ENCODE data around the gene MPC1.

Gene MPC1

GRCh38 chr6:166417285-166417691 is 34.5 kb upstream of the MPC1 start:
- H3K9me3 ChIP-seq (ENCODE audit: insufficient read depth, low read depth, low read length), result no peaks in the 10 kb centered on the region
- H3K4me3 ChIP-seq (ENCODE audit: low read length), result no peak overlapping the region
- no peak overlapping the region for H3K27ac ChIP-seq (ENCODE audit: low read depth, low read length)
- peaks cover 12% of the 10 kb centered on the region; the same call in 1 of the 2 replicates for H3K36me3 ChIP-seq (ENCODE audit: insufficient read depth, low read length)
- no peak overlapping the region for H3K9ac ChIP-seq (ENCODE audit: low read depth, low read length)
- H3K27me3 ChIP-seq (ENCODE audit: insufficient read depth, low read length), result no peaks in the 10 kb centered on the region
- H3K4me1 ChIP-seq (ENCODE audit: insufficient read depth, low read length), result no peaks in the 10 kb centered on the region
- 93% methylated on average over 6 of the region's 6 CpGs for WGBS

DNA sequence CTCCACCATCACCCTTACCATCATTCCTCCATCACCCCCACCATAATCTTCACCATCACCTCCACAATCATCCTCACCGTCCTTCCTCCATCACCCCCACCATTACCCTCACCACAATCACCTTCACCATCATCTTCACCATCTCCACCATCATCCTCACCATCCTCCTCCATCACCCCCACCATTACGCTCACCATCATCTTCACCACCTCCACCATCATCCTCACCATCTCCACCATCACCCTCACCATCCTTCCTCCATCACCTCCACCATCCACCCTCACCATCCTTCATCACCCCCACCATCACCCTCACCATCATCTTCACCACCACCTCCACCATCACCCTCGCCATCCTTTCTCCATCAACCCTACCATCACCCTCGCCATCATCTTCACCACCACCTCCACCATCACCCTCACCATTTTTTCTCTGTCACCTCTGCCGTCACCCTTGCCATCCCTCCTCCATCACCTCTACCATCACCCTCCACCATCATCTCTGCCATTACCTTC is 33.1 kb upstream of the MPC1 start:
- Histone ChIP-seq H3K36me3 (ENCODE audit: insufficient read depth, low read length) (peaks cover 12% of the 10 kb centered on the region; the same call in 1 of the 2 replicates), H3K9me3 (ENCODE audit: insufficient read depth, low read depth, low read length) (no peaks in the 10 kb centered on the region), H3K27ac (ENCODE audit: low read depth, low read length) (no peak overlapping the region), H3K27me3 (ENCODE audit: insufficient read depth, low read length) (no peaks in the 10 kb centered on the region), H3K4me3 (ENCODE audit: low read length) (no peak overlapping the region), H3K4me1 (ENCODE audit: insufficient read depth, low read length) (no peaks in the 10 kb centered on the region), H3K9ac (ENCODE audit: low read depth, low read length) (no peak overlapping the region)
- WGBS, result 72% methylated on average over 5 of the region's 5 CpGs

GRCh38 chr6:166415306-166415705 is 32.6 kb upstream of the MPC1 start:
- 92% methylated on average over 5 of the region's 5 CpGs for WGBS

DNA sequence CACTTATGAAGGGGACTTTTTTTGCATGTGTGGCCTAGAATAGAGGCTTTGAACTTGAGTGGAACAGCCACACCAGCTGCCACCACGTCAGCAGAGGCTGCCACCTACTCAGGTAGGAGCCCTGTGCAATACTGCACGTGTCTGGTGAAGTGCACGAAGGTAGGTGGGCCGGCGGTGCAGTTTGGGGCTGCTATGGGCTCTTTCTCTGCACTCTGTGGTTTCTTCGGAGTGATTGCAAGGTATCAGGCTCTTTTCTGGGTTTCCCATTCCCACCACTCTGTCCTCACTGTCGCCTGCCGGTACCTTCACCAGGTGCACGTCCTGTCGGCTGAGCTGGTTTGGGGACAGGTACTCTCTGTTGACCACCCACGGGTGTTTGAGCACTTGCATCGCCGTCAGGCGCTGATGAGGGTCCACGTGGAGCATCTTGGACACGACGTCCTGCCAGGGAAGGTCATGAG is 30.8 kb upstream of the MPC1 start:
- no peak overlapping the region for H3K27ac ChIP-seq (ENCODE audit: low read depth, low read length)
- no peaks in the 10 kb centered on the region for H3K9me3 ChIP-seq (ENCODE audit: insufficient read depth, low read depth, low read length)
- no peaks in the 10 kb centered on the region for H3K27me3 ChIP-seq (ENCODE audit: insufficient read depth, low read length)
- no peak overlapping the region for H3K4me3 ChIP-seq (ENCODE audit: low read length)
- WGBS, result 96% methylated on average over 17 of the region's 17 CpGs
- peaks cover 9% of the 10 kb centered on the region; the same call in 1 of the 2 replicates for H3K36me3 ChIP-seq (ENCODE audit: insufficient read depth, low read length)
- no peak overlapping the region for H3K9ac ChIP-seq (ENCODE audit: low read depth, low read length)
- H3K4me1 ChIP-seq (ENCODE audit: insufficient read depth, low read length), result no peaks in the 10 kb centered on the region

More at GRCh38 chr6:166415306-166415705, 32.6 kb upstream of the MPC1 start:
- H3K9ac ChIP-seq (ENCODE audit: low read depth, low read length), result no peak overlapping the region
- no peaks in the 10 kb centered on the region for H3K27me3 ChIP-seq (ENCODE audit: insufficient read depth, low read length)
- no peak overlapping the region for H3K4me3 ChIP-seq (ENCODE audit: low read length)
- peaks cover 12% of the 10 kb centered on the region; the same call in 1 of the 2 replicates for H3K36me3 ChIP-seq (ENCODE audit: insufficient read depth, low read length)
- no peaks in the 10 kb centered on the region for H3K9me3 ChIP-seq (ENCODE audit: insufficient read depth, low read depth, low read length)
- H3K4me1 ChIP-seq (ENCODE audit: insufficient read depth, low read length), result no peaks in the 10 kb centered on the region
- no peak overlapping the region for H3K27ac ChIP-seq (ENCODE audit: low read depth, low read length)

DNA sequence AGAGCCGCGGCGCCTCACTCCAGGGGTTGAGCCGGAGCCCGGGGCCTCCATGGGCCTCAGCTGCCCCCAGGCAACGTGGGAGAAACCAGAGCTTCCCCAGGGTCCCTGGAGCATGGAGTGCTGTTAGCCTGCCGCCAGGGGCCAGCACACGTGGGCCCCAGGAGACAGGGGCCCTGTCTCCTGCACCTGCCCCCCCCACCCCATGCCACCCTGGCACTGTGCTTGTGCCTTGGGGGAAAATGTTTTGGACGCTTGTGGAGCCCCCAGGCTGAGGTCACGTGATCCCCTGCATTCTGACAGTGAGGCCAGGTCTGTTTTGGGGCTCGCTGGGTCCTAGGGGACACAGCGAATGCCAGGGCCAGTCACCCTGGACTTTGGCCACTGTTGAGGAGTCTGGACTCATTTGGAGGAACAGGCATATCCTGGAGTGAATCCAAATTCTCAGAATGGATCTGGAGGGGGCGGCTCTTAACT is 30.2 kb upstream of the MPC1 start:
- H3K9ac ChIP-seq (ENCODE audit: low read depth, low read length), result no peak overlapping the region
- H3K27ac ChIP-seq (ENCODE audit: low read depth, low read length), result no peak overlapping the region
- H3K36me3 ChIP-seq (ENCODE audit: insufficient read depth, low read length), result peaks cover 9% of the 10 kb centered on the region; the same call in 1 of the 2 replicates
- H3K27me3 ChIP-seq (ENCODE audit: insufficient read depth, low read length), result no peaks in the 10 kb centered on the region
- no peaks in the 10 kb centered on the region for H3K4me1 ChIP-seq (ENCODE audit: insufficient read depth, low read length)
- H3K9me3 ChIP-seq (ENCODE audit: insufficient read depth, low read depth, low read length), result no peaks in the 10 kb centered on the region
- WGBS, result 93% methylated on average over 13 of the region's 13 CpGs
- no peak overlapping the region for H3K4me3 ChIP-seq (ENCODE audit: low read length)

GRCh38 chr6:166412156-166412910 is 29.6 kb upstream of the MPC1 start:
- H3K27me3 ChIP-seq (ENCODE audit: insufficient read depth, low read length), result no peaks in the 10 kb centered on the region
- no peaks in the 10 kb centered on the region for H3K4me1 ChIP-seq (ENCODE audit: insufficient read depth, low read length)
- no peak overlapping the region for H3K4me3 ChIP-seq (ENCODE audit: low read length)
- peaks cover 9% of the 10 kb centered on the region; the same call in 1 of the 2 replicates for H3K36me3 ChIP-seq (ENCODE audit: insufficient read depth, low read length)
- WGBS, result 93% methylated on average over 49 of the region's 49 CpGs
- no peaks in the 10 kb centered on the region for H3K9me3 ChIP-seq (ENCODE audit: insufficient read depth, low read depth, low read length)
- H3K27ac ChIP-seq (ENCODE audit: low read depth, low read length), result no peak overlapping the region
- H3K9ac ChIP-seq (ENCODE audit: low read depth, low read length), result no peak overlapping the region

- H3K9ac ChIP-seq (ENCODE audit: low read depth, low read length), result no peak overlapping the region
- H3K4me1 ChIP-seq (ENCODE audit: insufficient read depth, low read length), result no peaks in the 10 kb centered on the region
- peaks cover 9% of the 10 kb centered on the region; the same call in 1 of the 2 replicates for H3K36me3 ChIP-seq (ENCODE audit: insufficient read depth, low read length)
- no peaks in the 10 kb centered on the region for H3K27me3 ChIP-seq (ENCODE audit: insufficient read depth, low read length)
- no peaks in the 10 kb centered on the region for H3K9me3 ChIP-seq (ENCODE audit: insufficient read depth, low read depth, low read length)
- no peak overlapping the region for H3K27ac ChIP-seq (ENCODE audit: low read depth, low read length)
- 93% methylated on average over 12 of the region's 12 CpGs for WGBS
- H3K4me3 ChIP-seq (ENCODE audit: low read length), result no peak overlapping the region
These were observed 29.0 kb upstream of the MPC1 start for GRCh38 chr6:166411721-166412151.

- H3K27me3 ChIP-seq (ENCODE audit: insufficient read depth, low read length), result no peaks in the 10 kb centered on the region
- H3K36me3 ChIP-seq (ENCODE audit: insufficient read depth, low read length), result peaks cover 9% of the 10 kb centered on the region; the same call in 1 of the 2 replicates
- 94% methylated on average over 15 of the region's 15 CpGs for WGBS
- no peaks in the 10 kb centered on the region for H3K9me3 ChIP-seq (ENCODE audit: insufficient read depth, low read depth, low read length)
- H3K9ac ChIP-seq (ENCODE audit: low read depth, low read length), result no peak overlapping the region
- no peak overlapping the region for H3K27ac ChIP-seq (ENCODE audit: low read depth, low read length)
- no peaks in the 10 kb centered on the region for H3K4me1 ChIP-seq (ENCODE audit: insufficient read depth, low read length)
- no peak overlapping the region for H3K4me3 ChIP-seq (ENCODE audit: low read length)
These were observed 28.5 kb upstream of the MPC1 start for GRCh38 chr6:166411271-166411670.

GRCh38 chr6:166410426-166410935 is 27.7 kb upstream of the MPC1 start:
- Histone ChIP-seq H3K27ac (ENCODE audit: low read depth, low read length) (no peak overlapping the region), H3K27me3 (ENCODE audit: insufficient read depth, low read length) (no peaks in the 10 kb centered on the region), H3K4me3 (ENCODE audit: low read length) (no peak overlapping the region), H3K4me1 (ENCODE audit: insufficient read depth, low read length) (no peaks in the 10 kb centered on the region), H3K36me3 (ENCODE audit: insufficient read depth, low read length) (peaks cover 9% of the 10 kb centered on the region; the same call in 1 of the 2 replicates), H3K9me3 (ENCODE audit: insufficient read depth, low read depth, low read length) (no peaks in the 10 kb centered on the region), H3K9ac (ENCODE audit: low read depth, low read length) (no peak overlapping the region)
- 90% methylated on average over 10 of the region's 10 CpGs for WGBS

DNA sequence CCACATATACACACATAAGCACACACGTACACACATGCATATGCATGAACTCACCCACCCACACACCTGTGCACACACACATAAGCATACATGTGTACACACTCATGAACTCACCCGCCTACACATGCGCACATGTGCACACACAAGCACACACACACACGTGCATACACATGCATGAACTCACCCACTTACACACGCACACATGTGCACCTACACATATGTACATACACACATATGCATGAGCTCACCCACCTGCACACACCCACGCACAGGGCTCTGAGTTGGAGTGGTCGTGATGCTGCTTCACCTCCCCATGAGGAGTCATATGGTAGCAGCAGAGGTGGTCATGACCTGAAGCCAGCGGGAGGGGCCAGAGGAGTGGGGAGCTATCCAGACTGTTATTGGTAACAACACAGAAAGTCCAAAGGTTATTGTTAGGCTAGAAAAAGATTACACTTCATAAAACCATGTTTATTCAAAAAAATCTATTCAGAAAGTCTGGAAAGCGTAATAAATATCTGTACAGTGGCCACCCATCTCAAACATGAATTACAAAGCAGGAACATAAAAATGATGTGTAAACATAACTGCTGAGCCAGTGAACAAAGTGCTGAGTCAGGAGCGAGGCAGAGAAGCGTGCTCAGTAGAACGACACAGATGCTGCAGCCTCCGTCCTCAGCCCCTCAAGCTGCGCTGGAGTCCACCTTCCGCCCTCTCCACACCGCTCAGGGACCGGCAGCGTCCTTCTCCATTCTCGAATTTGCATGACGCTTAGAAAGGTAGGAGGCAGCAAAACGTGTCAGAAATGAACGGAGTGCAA is 26.4 kb upstream of the MPC1 start:
- 89% methylated on average over 22 of the region's 22 CpGs for WGBS
- no peaks in the 10 kb centered on the region for H3K27me3 ChIP-seq (ENCODE audit: insufficient read depth, low read length)
- no peak overlapping the region for H3K27ac ChIP-seq (ENCODE audit: low read depth, low read length)
- H3K9ac ChIP-seq (ENCODE audit: low read depth, low read length), result no peak overlapping the region
- no peak overlapping the region for H3K4me3 ChIP-seq (ENCODE audit: low read length)
- no peaks in the 10 kb centered on the region for H3K9me3 ChIP-seq (ENCODE audit: insufficient read depth, low read depth, low read length)
- H3K4me1 ChIP-seq (ENCODE audit: insufficient read depth, low read length), result no peaks in the 10 kb centered on the region
- peaks cover 6% of the 10 kb centered on the region; the same call in 1 of the 2 replicates for H3K36me3 ChIP-seq (ENCODE audit: insufficient read depth, low read length)

Measured in HUES64 (cell line).